H54 (cell line): Measurements from ENCODE around the gene CD19.

Experiments used
- DNase-seq: peaks from one replicate; pipeline ENCODE4 v3.0.0; 2011; ENCODE audit warnings: low spot score, mixed read lengths; ENCODE audit not compliant: insufficient read length
- FAIRE-seq: peaks from 3 replicates; lab custom pipeline; 2011; peaks lifted over from hg19 to GRCh38; lab: Jason Lieb, UNC
- POLR2A ChIP-seq: IDR thresholded peaks from 2 replicates; pipeline ENCODE4 v1.6.1; 2011; ENCODE audit warnings: low read depth, mild to moderate bottlenecking, low read length

CD19 gene

GRCh38 chr16:28900601-28901000 lies 31.2 kb upstream of the CD19 start:
- no peak for DNase-seq
- no peak for TF ChIP-seq POLR2A
- no peak for FAIRE-seq

GRCh38 chr16:28901862-28902261 lies 29.9 kb upstream of the CD19 start:
- TF ChIP-seq POLR2A, result no peak
- DNase-seq (no peak), FAIRE-seq (no peak)

GRCh38 chr16:28902909-28903308 lies 28.9 kb upstream of the CD19 start:
- DNase-seq, result no peak
- TF ChIP-seq POLR2A, result no peak
- FAIRE-seq, result no peak

GRCh38 chr16:28903344-28904042 lies 28.3 kb upstream of the CD19 start:
- TF ChIP-seq POLR2A, result no peak
- DNase-seq, result no peak
- no peak for FAIRE-seq

- FAIRE-seq, result no peak
- no peak for DNase-seq
- TF ChIP-seq POLR2A, result no peak
Measured at GRCh38 chr16:28904363-28904762, 27.4 kb upstream of the CD19 start.

GRCh38 chr16:28904828-28905227 lies 26.9 kb upstream of the CD19 start:
- TF ChIP-seq POLR2A, result no peak
- DNase-seq (no peak), FAIRE-seq (no peak)

- no peak for TF ChIP-seq POLR2A
- FAIRE-seq (no peak), DNase-seq (no peak)
Measured at GRCh38 chr16:28905229-28905754, 26.5 kb upstream of the CD19 start.

- TF ChIP-seq POLR2A, result no peak
- FAIRE-seq (no peak), DNase-seq (no peak)
Measured at GRCh38 chr16:28905800-28906372, 25.9 kb upstream of the CD19 start.

- FAIRE-seq, result peak; percentile 11
- no peak for TF ChIP-seq POLR2A
- DNase-seq, result peak; percentile 58
Measured at GRCh38 chr16:28910086-28911031, 21.4 kb upstream of the CD19 start.

GRCh38 chr16:28912558-28912957 lies 19.2 kb upstream of the CD19 start:
- no peak for TF ChIP-seq POLR2A
- FAIRE-seq, result no peak

GRCh38 chr16:28913946-28914724 lies 17.6 kb upstream of the CD19 start:
- no peak for TF ChIP-seq POLR2A
- no peak for FAIRE-seq
- DNase-seq, result no peak

More at GRCh38 chr16:28912558-28912957, 19.2 kb upstream of the CD19 start:
- DNase-seq, result no peak

- peak; percentile 49 for DNase-seq
- FAIRE-seq, result peak; percentile 62
- no peak for TF ChIP-seq POLR2A
Measured at GRCh38 chr16:28915181-28915580, 16.6 kb upstream of the CD19 start.

GRCh38 chr16:28917095-28917494 lies 14.7 kb upstream of the CD19 start:
- FAIRE-seq, result no peak

More at GRCh38 chr16:28917095-28917494, 14.7 kb upstream of the CD19 start:
- no peak for TF ChIP-seq POLR2A
- no peak for DNase-seq
